OCI-LY1 (cell line): ENCODE data around the gene MAFB.
"Not testable (repeated sequence)": the region's sequence is repeated elsewhere in the genome, so short reads cannot be mapped to it uniquely, and the experiment has no call there.

ENCODE experiments used
- H2AFZ ChIP-seq: fragments of 200-600 bp; sonication (generic), shearing (Covaris generic); 2 replicates; pipeline ENCODE4 v1.6.0; 2014; ENCODE audit warnings: antibody characterized with exemption, mild to moderate bottlenecking, low read length
- H3F3A ChIP-seq: fragments of 200-600 bp; sonication (generic), shearing (Covaris generic); 2 replicates; pipeline ENCODE4 v1.6.0; 2014; ENCODE audit warnings: mild to moderate bottlenecking, antibody characterized with exemption, low read length, moderate library complexity; ENCODE audit not compliant: insufficient read depth
- H3K27ac ChIP-seq: fragments of 200-600 bp; sonication (generic); 2 replicates; pipeline ENCODE4 v1.5.1; 2014; ENCODE audit warnings: low read length, mixed run types, mild to moderate bottlenecking, low read depth; ENCODE audit not compliant: poor library complexity, severe bottlenecking
- H3K27me3 ChIP-seq: fragments of 200-600 bp; sonication (generic); 2 replicates; pipeline ENCODE4 v1.6.0; 2014; ENCODE audit warnings: antibody characterized with exemption, mild to moderate bottlenecking, low read length, moderate library complexity; ENCODE audit not compliant: insufficient read depth
- H3K36me3 ChIP-seq: fragments of 200-600 bp; sonication (generic); 2 replicates; pipeline ENCODE4 v1.6.1; 2014; ENCODE audit warnings: mild to moderate bottlenecking, antibody characterized with exemption, low read length, moderate library complexity, mixed read lengths; ENCODE audit not compliant: insufficient read depth
- H3K4me1 ChIP-seq: fragments of 200-600 bp; sonication (generic); 2 replicates; pipeline ENCODE4 v1.5.1; 2014; ENCODE audit warnings: mild to moderate bottlenecking, low read length, moderate library complexity; ENCODE audit not compliant: insufficient read depth, severe bottlenecking
- H3K4me2 ChIP-seq: fragments of 200-600 bp; sonication (generic), shearing (Covaris generic); 2 replicates; pipeline ENCODE4 v1.6.1; 2014; ENCODE audit warnings: low read length
- H3K4me3 ChIP-seq: fragments of 200-600 bp; sonication (generic); 2 replicates; pipeline ENCODE4 v1.5.1; 2014; ENCODE audit warnings: low read length, low read depth, mild to moderate bottlenecking, mixed read lengths; ENCODE audit not compliant: poor library complexity, severe bottlenecking
- H3K79me2 ChIP-seq: fragments of 200-600 bp; shearing (Covaris generic); 2 replicates; pipeline ENCODE4 v1.6.1; 2016; ENCODE audit warnings: mixed run types, low read length, mixed read lengths; ENCODE audit not compliant: insufficient read depth
- H3K9ac ChIP-seq: fragments of 200-600 bp; sonication (generic), shearing (Covaris generic); 2 replicates; pipeline ENCODE4 v1.6.1; 2014; ENCODE audit warnings: mild to moderate bottlenecking, low read length, mixed read lengths
- H3K9me2 ChIP-seq: fragments of 200-600 bp; sonication (generic), shearing (Covaris generic); 2 replicates; pipeline ENCODE4 v1.6.1; 2014; ENCODE audit warnings: low read depth, mild to moderate bottlenecking, low read length, mixed read lengths
- H3K9me3 ChIP-seq: fragments of 200-600 bp; shearing (Covaris generic); 2 replicates; pipeline ENCODE4 v1.6.1; 2014; ENCODE audit warnings: low read length, mixed read lengths
- H4K20me1 ChIP-seq: fragments of 200-600 bp; sonication (generic), shearing (Covaris generic); 2 replicates; pipeline ENCODE4 v1.6.0; 2016; ENCODE audit warnings: mild to moderate bottlenecking, low read length; ENCODE audit not compliant: insufficient read depth
- CTCF ChIP-seq: fragments of 200-600 bp; sonication (generic), shearing (Covaris generic); IDR thresholded peaks from 2 replicates; pipeline ENCODE4 v1.5.1; 2017; ENCODE audit warnings: mild to moderate bottlenecking, antibody characterized with exemption, low read length, moderate library complexity, mixed read lengths
- EZH2 ChIP-seq: fragments of 200-600 bp; sonication (generic), shearing (Covaris generic); IDR thresholded peaks from 2 replicates; pipeline ENCODE4 v1.8.0; 2017; ENCODE audit warnings: borderline replicate concordance, mixed run types, mild to moderate bottlenecking, antibody characterized with exemption, low read length, moderate library complexity, mixed read lengths

The MAFB gene

GRCh38 chr20:40689100-40689942, at the start of gene MAFB:
TSS of gene MAFB (minus strand) at chr20:40689236. CDS start at chr20:40688850, 386 bp downstream.
- TF ChIP-seq CTCF (no peak), EZH2 (no peak)
- no peaks in the 10 kb centered on the region for H3K9me2 ChIP-seq
- peak within 1 kb of the TSS; percentile 58; the same call in 1 of the 2 replicates for H3K9ac ChIP-seq
- no peaks in the 10 kb centered on the region for H3K36me3 ChIP-seq
- H3K4me3 ChIP-seq, result peak within 1 kb of the TSS; percentile 65
- H3K27me3 ChIP-seq, result no peaks in the 10 kb centered on the region; the same call in 1 of the 2 replicates
- H3K4me2 ChIP-seq, result peak within 1 kb of the TSS; percentile 84
- no peak within 1 kb of the TSS for H3K27ac ChIP-seq
- no peak within 1 kb of the TSS for H2AFZ ChIP-seq
- no peaks in the 10 kb centered on the region for H3K79me2 ChIP-seq
- H3F3A ChIP-seq, result no peaks in the 10 kb centered on the region
- peaks cover 6% of the 10 kb centered on the region for H3K4me1 ChIP-seq
- H3K9me3 ChIP-seq, result no peaks in the 10 kb centered on the region
- no peaks in the 10 kb centered on the region for H4K20me1 ChIP-seq

GRCh38 chr20:40736468-40736867, 47.4 kb upstream of the MAFB start:
- not testable (repeated sequence) for H3K4me2 ChIP-seq

GRCh38 chr20:40728996-40729395, 40.0 kb upstream of the MAFB start:
- Histone ChIP-seq H3K9ac (no peak overlapping the region), H3K4me3 (no peak overlapping the region), H4K20me1 (no peaks in the 10 kb centered on the region), H2AFZ (no peak overlapping the region), H3F3A (no peaks in the 10 kb centered on the region), H3K9me3 (peaks cover 6% of the 10 kb centered on the region), H3K36me3 (no peaks in the 10 kb centered on the region; the same call in 1 of the 2 replicates), H3K27me3 (no peaks in the 10 kb centered on the region), H3K79me2 (no peaks in the 10 kb centered on the region), H3K27ac (no peak overlapping the region), H3K9me2 (no peaks in the 10 kb centered on the region), H3K4me2 (no peak overlapping the region), H3K4me1 (no peaks in the 10 kb centered on the region)
- no peak for TF ChIP-seq EZH2
- no peak for TF ChIP-seq CTCF

More at GRCh38 chr20:40736468-40736867, 47.4 kb upstream of the MAFB start:
- H3K27ac ChIP-seq, H3K9me3 ChIP-seq, H4K20me1 ChIP-seq, H2AFZ ChIP-seq, H3K36me3 ChIP-seq, H3F3A ChIP-seq, H3K9me2 ChIP-seq, H3K4me1 ChIP-seq, H3K4me3 ChIP-seq, H3K9ac ChIP-seq, H3K27me3 ChIP-seq, H3K79me2 ChIP-seq: not testable (repeated sequence)
